H9 (cell line): Measurements from ENCODE around the gene CDH13. TPM values are rescaled to one million over a fixed set of nuclear protein-coding genes. Genes with fewer than 3 reads are reported as not detected.

Experiments used
- DNase-seq: peaks from one replicate; pipeline ENCODE4 v3.0.0-alpha.2; 2017
- H2AFZ ChIP-seq: one replicate; pipeline ENCODE4 v1.6.1; 2013; ENCODE audit warnings: mild to moderate bottlenecking, low read length, control low read depth, moderate library complexity
- H2AK5ac ChIP-seq: 2 replicates; pipeline ENCODE4 v1.6.1; 2013; ENCODE audit warnings: low read length, control low read depth, mixed read lengths; ENCODE audit not compliant: insufficient read length
- H2BK120ac ChIP-seq: one replicate; pipeline ENCODE4 v1.6.1; 2013; ENCODE audit warnings: low read depth, mild to moderate bottlenecking, low read length, control low read depth, inconsistent platforms; ENCODE audit not compliant: poor library complexity, severe bottlenecking
- H2BK12ac ChIP-seq: 2 replicates; pipeline ENCODE4 v1.6.1; 2013; ENCODE audit warnings: low read length, control low read depth, mixed read lengths, low read depth; ENCODE audit not compliant: insufficient read length
- H2BK15ac ChIP-seq: 2 replicates; pipeline ENCODE4 v1.6.1; 2013; ENCODE audit warnings: low read depth, low read length, control low read depth
- H2BK20ac ChIP-seq: one replicate; pipeline ENCODE4 v1.6.1; 2013; ENCODE audit warnings: low read depth, mild to moderate bottlenecking, low read length, control low read depth, inconsistent platforms; ENCODE audit not compliant: poor library complexity, severe bottlenecking
- H2BK5ac ChIP-seq: 2 replicates; pipeline ENCODE4 v1.6.1; 2013; ENCODE audit warnings: low read length, control low read depth, mixed read lengths; ENCODE audit not compliant: insufficient read length
- H3K14ac ChIP-seq: 2 replicates; pipeline ENCODE4 v1.6.1; 2013; ENCODE audit warnings: low read length, control low read depth; ENCODE audit not compliant: insufficient read depth
- H3K18ac ChIP-seq: 2 replicates; pipeline ENCODE4 v1.6.1; 2013; ENCODE audit warnings: low read depth, mild to moderate bottlenecking, mixed read lengths, low read length, control low read depth; ENCODE audit not compliant: insufficient read length
- H3K23ac ChIP-seq: 2 replicates; pipeline ENCODE4 v1.6.1; 2013; ENCODE audit warnings: low read length, control low read depth, mixed read lengths, low read depth; ENCODE audit not compliant: insufficient read length
- H3K23me2 ChIP-seq: 2 replicates; pipeline ENCODE4 v1.6.1; 2013; ENCODE audit warnings: low read depth, mild to moderate bottlenecking, mixed read lengths, low read length, control low read depth; ENCODE audit not compliant: insufficient read length, poor library complexity, severe bottlenecking
- H3K27ac ChIP-seq: 2 replicates; pipeline ENCODE4 v1.5.1; 2013; ENCODE audit warnings: low read length, control low read depth, mixed read lengths, low read depth; ENCODE audit not compliant: insufficient read length
- H3K27me3 ChIP-seq: 2 replicates; pipeline ENCODE4 v1.6.1; 2013; ENCODE audit warnings: low read length, control low read depth, inconsistent platforms; ENCODE audit not compliant: insufficient read depth
- H3K4ac ChIP-seq: 2 replicates; pipeline ENCODE4 v1.6.1; 2013; ENCODE audit warnings: low read depth, mild to moderate bottlenecking, control low read depth, inconsistent platforms, low read length, moderate library complexity
- H3K4me1 ChIP-seq: 2 replicates; pipeline ENCODE4 v1.6.1; 2013; ENCODE audit warnings: low read length, control low read depth, inconsistent platforms; ENCODE audit not compliant: insufficient read depth
- H3K4me2 ChIP-seq: 2 replicates; pipeline ENCODE4 v1.6.1; 2013; ENCODE audit warnings: low read length, control low read depth, mixed read lengths; ENCODE audit not compliant: insufficient read length, insufficient read depth
- H3K56ac ChIP-seq: 2 replicates; pipeline ENCODE4 v1.6.1; 2013; ENCODE audit warnings: low read depth, mild to moderate bottlenecking, mixed read lengths, low read length, control low read depth; ENCODE audit not compliant: insufficient read length
- H3K79me1 ChIP-seq: 2 replicates; pipeline ENCODE4 v1.6.1; 2013; ENCODE audit warnings: low read depth, mild to moderate bottlenecking, moderate library complexity, low read length, control low read depth, inconsistent platforms; ENCODE audit not compliant: insufficient read depth, poor library complexity, severe bottlenecking
- H3K79me2 ChIP-seq: 2 replicates; pipeline ENCODE4 v1.6.1; 2013; ENCODE audit warnings: low read length, control low read depth, inconsistent platforms; ENCODE audit not compliant: insufficient read depth
- H3K9ac ChIP-seq: 2 replicates; pipeline ENCODE4 v1.6.1; 2013; ENCODE audit warnings: low read length, control low read depth, mixed read lengths; ENCODE audit not compliant: insufficient read length; ENCODE audit errors: extremely low read depth
- H3K9me3 ChIP-seq: one replicate; pipeline ENCODE4 v1.6.1; 2013; ENCODE audit warnings: low read depth, low read length, inconsistent platforms; ENCODE audit not compliant: control insufficient read depth
- H3T11ph ChIP-seq: one replicate; pipeline ENCODE4 v1.6.1; 2013; ENCODE audit warnings: mild to moderate bottlenecking, low read length, control low read depth, inconsistent platforms
- H4K20me1 ChIP-seq: one replicate; pipeline ENCODE4 v1.6.1; 2013; ENCODE audit not compliant: control insufficient read depth, insufficient read length, insufficient read depth
- H4K5ac ChIP-seq: 2 replicates; pipeline ENCODE4 v1.6.1; 2013; ENCODE audit warnings: low read depth, mild to moderate bottlenecking, mixed read lengths, low read length, control low read depth; ENCODE audit not compliant: insufficient read length
- H4K8ac ChIP-seq: replicated peaks from 2 replicates; pipeline ENCODE4 v1.6.1; 2013; ENCODE audit warnings: low read length, control low read depth, mixed read lengths, low read depth; ENCODE audit not compliant: insufficient read length
- H4K91ac ChIP-seq: 2 replicates; pipeline ENCODE4 v1.6.1; 2013; ENCODE audit warnings: low read depth, mild to moderate bottlenecking, moderate library complexity, mixed read lengths, low read length, control low read depth; ENCODE audit not compliant: insufficient read length
- H3K27ac Mint-ChIP-seq, 3 experiments: 2 replicates in 2 of 3; 3 replicates in 1 of 3; pipeline ENCODE4 v1.8.0; 2020 to 2021; ENCODE audit warnings: mixed read lengths in 3 of 3, mild to moderate bottlenecking in 1 of 3, moderate library complexity in 1 of 3
- H3K27me3 Mint-ChIP-seq: 2 replicates; pipeline ENCODE4 v1.8.0; 2021; ENCODE audit warnings: low read depth, mild to moderate bottlenecking, moderate library complexity, mixed read lengths
- H3K36me3 Mint-ChIP-seq, 3 experiments: 2 replicates in 2 of 3; 3 replicates in 1 of 3; pipeline ENCODE4 v1.8.0; 2020 to 2021; ENCODE audit warnings: low read depth in 3 of 3, mixed read lengths in 3 of 3; ENCODE audit not compliant: insufficient read depth in 1 of 3
- H3K4me1 Mint-ChIP-seq, 2 experiments: 2 replicates each; pipeline ENCODE4 v1.8.0; 2020; ENCODE audit warnings: mixed read lengths in 2 of 2
- H3K4me3 Mint-ChIP-seq, 2 experiments: 2 replicates in 1 of 2; 3 replicates in 1 of 2; pipeline ENCODE4 v1.8.0; 2020 to 2021; ENCODE audit warnings: mild to moderate bottlenecking in 2 of 2, mixed read lengths in 2 of 2, moderate library complexity in 1 of 2
- H3K9me3 Mint-ChIP-seq, 2 experiments: 2 replicates in 1 of 2; 3 replicates in 1 of 2; pipeline ENCODE4 v1.8.0; 2020; ENCODE audit warnings: mild to moderate bottlenecking in 2 of 2, mixed read lengths in 2 of 2, moderate library complexity in 1 of 2
- WGBS: extraction: QIAGEN DNeasy Blood & Tissue Kit; methylation state at CpG from one replicate; pipeline ENCODE4 v1.1.7; 2013; ENCODE audit warnings: missing lambda C conversion rate, low lambda C conversion rate, mixed read lengths; ENCODE audit not compliant: insufficient read length; ENCODE audit errors: extremely low coverage; 5-methylcytosine and 5-hydroxymethylcytosine counted together
- total RNA-seq: library from RNA; stranded (reverse); gene quantifications from 2 replicates; pipeline ENCODE4 v1.2.1, GENCODE V29; 2021
- TF ChIP-seq, protein P1 (sequence below): fragments of 200-600 bp; sonication (generic); conservative IDR thresholded peaks from 3 replicates; pipeline ENCODE4 v1.8.0; 2021; ENCODE audit warnings: antibody characterized with exemption, mild to moderate bottlenecking

CDH13 gene
- total RNA-seq, 1 experiment from 2014 or later = 1.5 TPM

GRCh38 chr16:82715833-82716232, 89.1 kb downstream of the CDH13 start:
- H3K27ac Mint-ChIP-seq = no peak overlapping the region; a peak in 1 of 7 replicates
- TF ChIP-seq, protein P1, sequence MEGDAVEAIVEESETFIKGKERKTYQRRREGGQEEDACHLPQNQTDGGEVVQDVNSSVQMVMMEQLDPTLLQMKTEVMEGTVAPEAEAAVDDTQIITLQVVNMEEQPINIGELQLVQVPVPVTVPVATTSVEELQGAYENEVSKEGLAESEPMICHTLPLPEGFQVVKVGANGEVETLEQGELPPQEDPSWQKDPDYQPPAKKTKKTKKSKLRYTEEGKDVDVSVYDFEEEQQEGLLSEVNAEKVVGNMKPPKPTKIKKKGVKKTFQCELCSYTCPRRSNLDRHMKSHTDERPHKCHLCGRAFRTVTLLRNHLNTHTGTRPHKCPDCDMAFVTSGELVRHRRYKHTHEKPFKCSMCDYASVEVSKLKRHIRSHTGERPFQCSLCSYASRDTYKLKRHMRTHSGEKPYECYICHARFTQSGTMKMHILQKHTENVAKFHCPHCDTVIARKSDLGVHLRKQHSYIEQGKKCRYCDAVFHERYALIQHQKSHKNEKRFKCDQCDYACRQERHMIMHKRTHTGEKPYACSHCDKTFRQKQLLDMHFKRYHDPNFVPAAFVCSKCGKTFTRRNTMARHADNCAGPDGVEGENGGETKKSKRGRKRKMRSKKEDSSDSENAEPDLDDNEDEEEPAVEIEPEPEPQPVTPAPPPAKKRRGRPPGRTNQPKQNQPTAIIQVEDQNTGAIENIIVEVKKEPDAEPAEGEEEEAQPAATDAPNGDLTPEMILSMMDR = no peak
- Histone ChIP-seq H4K20me1 (no peaks in the 10 kb centered on the region), H3K4me1 (no peaks in the 10 kb centered on the region; the same call in 1 of the 2 replicates), H3K23ac (no peak overlapping the region), H2BK20ac (no peak overlapping the region), H3K4ac (no peak overlapping the region), H2BK15ac (no peak overlapping the region), H2BK5ac (no peak overlapping the region), H2AFZ (no peak overlapping the region), H3T11ph (no peak overlapping the region), H3K79me2 (no peaks in the 10 kb centered on the region), H3K9me3 (no peaks in the 10 kb centered on the region), H3K18ac (no peak overlapping the region), H3K4me2 (no peak overlapping the region), H2AK5ac (no peak overlapping the region), H4K5ac (no peak overlapping the region), H4K91ac (no peak overlapping the region), H3K27ac (no peak overlapping the region), H2BK12ac (no peak overlapping the region), H2BK120ac (no peak overlapping the region), H3K27me3 (no peaks in the 10 kb centered on the region), H3K14ac (no peak overlapping the region), H3K23me2 (no peaks in the 10 kb centered on the region), H3K79me1 (no peaks in the 10 kb centered on the region), H3K56ac (no peak overlapping the region), H3K9ac (no peak overlapping the region), H4K8ac (no peak overlapping the region)
- H3K4me1 Mint-ChIP-seq = peaks cover 18 to 19% of the 10 kb centered on the region in 2 experiments
- peaks cover 1% of the 10 kb centered on the region; the same call in 1 of the 2 replicates for H3K27me3 Mint-ChIP-seq
- WGBS = no CpG with 5 or more reads among the region's 3 CpGs
- H3K9me3 Mint-ChIP-seq = peaks cover 3 to 7% of the 10 kb centered on the region in 2 experiments; a peak in 3 of 5 replicates
- H3K36me3 Mint-ChIP-seq = peaks cover 0 to 5% (median 4%) of the 10 kb centered on the region in 3 experiments; a peak in 4 of 7 replicates
- DNase-seq = no peak
- no peak overlapping the region for H3K4me3 Mint-ChIP-seq
